CD8-positive, alpha-beta memory T cell (primary cell): ENCODE data around the gene ACOT7. TPM values are rescaled to one million over a fixed set of nuclear protein-coding genes. Genes with fewer than 3 reads are reported as not detected.

ENCODE experiments used
- CTCF ChIA-PET: fragments of 350-600 bp; sonication (Branson Sonifier 250); formaldehyde crosslinking; loops from one replicate; lab custom pipeline; 2021; ENCODE audit warnings: antibody characterized with exemption; lab: Charles Lee
- POLR2A ChIA-PET: fragments of 350-600 bp; sonication (Branson Sonifier 250); formaldehyde crosslinking; loops from one replicate; lab custom pipeline; 2021; ENCODE audit warnings: antibody characterized with exemption; lab: Charles Lee
- DNase-seq, 5 donors: peaks; one replicate each; pipeline versions ENCODE4 v3.0.0 to v3.0.0-alpha.2; 2020 to 2022; ENCODE audit warnings: mixed read lengths in 1 of 5
- H3K27ac ChIP-seq: one replicate; pipeline ENCODE4 v1.7.0; 2013; ENCODE audit warnings: low read depth, mild to moderate bottlenecking, low read length, moderate library complexity
- H3K27me3 ChIP-seq: 2 replicates; pipeline ENCODE4 v1.7.0; 2013; ENCODE audit warnings: low read length, mild to moderate bottlenecking; ENCODE audit not compliant: insufficient read depth, poor library complexity, severe bottlenecking
- H3K36me3 ChIP-seq: 2 replicates; pipeline ENCODE4 v1.7.0; 2013; ENCODE audit warnings: mild to moderate bottlenecking, low read length, moderate library complexity; ENCODE audit not compliant: insufficient read depth
- H3K4me1 ChIP-seq: 2 replicates; pipeline ENCODE4 v1.7.0; 2013; ENCODE audit warnings: mild to moderate bottlenecking, low read length, moderate library complexity; ENCODE audit not compliant: insufficient read depth
- H3K4me3 ChIP-seq: 2 replicates; pipeline ENCODE4 v1.7.0; 2013; ENCODE audit warnings: mild to moderate bottlenecking, low read length
- H3K9me3 ChIP-seq: 2 replicates; pipeline ENCODE4 v1.7.0; 2013; ENCODE audit warnings: mild to moderate bottlenecking, low read length
- H3K27ac Mint-ChIP-seq, 8 donors: one replicate each; pipeline ENCODE4 v1.8.0; 2020 to 2021; ENCODE audit warnings: mixed read lengths in 8 of 8, mild to moderate bottlenecking in 6 of 8, inconsistent platforms in 3 of 8, moderate library complexity in 3 of 8
- H3K27me3 Mint-ChIP-seq, 2 donors: one replicate each; pipeline ENCODE4 v1.8.0; 2020 to 2021; ENCODE audit warnings: mixed read lengths in 2 of 2, mild to moderate bottlenecking in 1 of 2, moderate library complexity in 1 of 2
- H3K36me3 Mint-ChIP-seq, 3 donors: one replicate each; pipeline ENCODE4 v1.8.0; 2020 to 2021; ENCODE audit warnings: mixed read lengths in 3 of 3, inconsistent platforms in 1 of 3, mild to moderate bottlenecking in 1 of 3
- H3K4me1 Mint-ChIP-seq, 3 donors: one replicate each; pipeline ENCODE4 v1.8.0; 2020 to 2021; ENCODE audit warnings: mixed read lengths in 3 of 3, inconsistent platforms in 1 of 3, mild to moderate bottlenecking in 1 of 3
- H3K4me3 Mint-ChIP-seq, 7 donors: one replicate each; pipeline ENCODE4 v1.8.0; 2020 to 2021; ENCODE audit warnings: mixed read lengths in 7 of 7, mild to moderate bottlenecking in 6 of 7, moderate library complexity in 4 of 7, inconsistent platforms in 2 of 7
- H3K9me3 Mint-ChIP-seq, 5 donors: one replicate each; pipeline ENCODE4 v1.8.0; 2020 to 2022; ENCODE audit warnings: mixed read lengths in 5 of 5, mild to moderate bottlenecking in 3 of 5, moderate library complexity in 2 of 5, inconsistent platforms in 1 of 5
- polyA plus RNA-seq: library from polyadenylated mRNA; unstranded; fragments of 300-500 nt; fragmentation: Illumina TruSeq; gene quantifications from one replicate; pipeline ENCODE4 v1.2.3, GENCODE V29; 2021
- total RNA-seq, 2 experiments: library from RNA; stranded (reverse); gene quantifications; one replicate each; pipeline ENCODE4 v1.2.3, GENCODE V29; 2021

Gene ACOT7
- total and polyA plus RNA-seq, 3 experiments from 2014 or later: 10.0 to 109 (median 109) TPM

GRCh38 chr1:6343506-6344405 lies 49.8 kb downstream of the ACOT7 start:
- peaks cover 11 to 12% (median 12%) of the 10 kb centered on the region in 3 donors for H3K4me1 Mint-ChIP-seq
- H3K27me3 ChIP-seq: no peaks in the 10 kb centered on the region
- peaks cover 13% of the 10 kb centered on the region for H3K4me1 ChIP-seq
- ChIA-PET POLR2A (interaction anchor here (0.7 kb wide), 1 partner anchor 19 kb away, joined by 4 read pairs; no protein-coding TSS in a partner anchor), CTCF (interaction anchor here (2.8 to 3.5 kb wide), 2 partner anchors 61 to 97 kb away, joined by 11 read pairs; no protein-coding TSS in a partner anchor)
- H3K27ac ChIP-seq: no peak overlapping the region
- no peaks in the 10 kb centered on the region for H3K9me3 ChIP-seq
- no peak overlapping the region for H3K4me3 ChIP-seq
- H3K36me3 ChIP-seq: no peaks in the 10 kb centered on the region
- no peaks in the 10 kb centered on the region for H3K27me3 Mint-ChIP-seq
- peak overlapping the region in 3 of 8 donors; percentile 3 to 66 (median 54) for H3K27ac Mint-ChIP-seq
- no peaks in the 10 kb centered on the region for H3K9me3 Mint-ChIP-seq
- peaks cover 0 to 4% (median 0%) of the 10 kb centered on the region in 3 donors for H3K36me3 Mint-ChIP-seq
- H3K4me3 Mint-ChIP-seq: no peak overlapping the region
- peak; percentile 39 to 65 (median 44) for DNase-seq

GRCh38 chr1:6342056-6342455 lies 51.5 kb downstream of the ACOT7 start:
- Mint-ChIP-seq H3K36me3 (peaks cover 0 to 4% (median 3%) of the 10 kb centered on the region in 3 donors), H3K4me1 (peaks cover 0 to 1% (median 0%) of the 10 kb centered on the region in 3 donors), H3K4me3 (no peak overlapping the region), H3K27me3 (no peaks in the 10 kb centered on the region), H3K27ac (no peak overlapping the region), H3K9me3 (no peaks in the 10 kb centered on the region)
- no peaks in the 10 kb centered on the region for H3K36me3 ChIP-seq
- H3K4me1 ChIP-seq: no peaks in the 10 kb centered on the region
- no peak for DNase-seq
- H3K4me3 ChIP-seq: no peak overlapping the region
- H3K27me3 ChIP-seq: no peaks in the 10 kb centered on the region
- H3K27ac ChIP-seq: no peak overlapping the region
- CTCF ChIA-PET: interaction anchor here (2.8 kb wide), 1 partner anchor 95 kb away, joined by 11 read pairs; no protein-coding TSS in a partner anchor
- H3K9me3 ChIP-seq: no peaks in the 10 kb centered on the region
- POLR2A ChIA-PET: interaction anchor here (0.6 kb wide), 1 partner anchor 328 kb away, joined by 3 read pairs; no protein-coding TSS in a partner anchor

GRCh38 chr1:6338695-6339094 lies 54.9 kb downstream of the ACOT7 start:
- H3K4me3 Mint-ChIP-seq: no peak overlapping the region
- H3K4me3 ChIP-seq: no peak overlapping the region
- no peaks in the 10 kb centered on the region for H3K9me3 Mint-ChIP-seq
- H3K27me3 ChIP-seq: no peaks in the 10 kb centered on the region
- ChIA-PET POLR2A (no interaction called here), CTCF (interaction anchor here (1.1 kb wide), 1 partner anchor 10 kb away, joined by 3 read pairs; no protein-coding TSS in a partner anchor)
- H3K4me1 ChIP-seq: no peaks in the 10 kb centered on the region
- no peak overlapping the region for H3K27ac ChIP-seq
- peaks cover 0 to 4% (median 3%) of the 10 kb centered on the region in 3 donors for H3K36me3 Mint-ChIP-seq
- no peaks in the 10 kb centered on the region for H3K27me3 Mint-ChIP-seq
- H3K4me1 Mint-ChIP-seq: no peaks in the 10 kb centered on the region
- peak overlapping the region in 1 of 8 donors; percentile 38 for H3K27ac Mint-ChIP-seq
- no peak for DNase-seq
- H3K9me3 ChIP-seq: no peaks in the 10 kb centered on the region
- H3K36me3 ChIP-seq: no peaks in the 10 kb centered on the region

- Mint-ChIP-seq H3K9me3 (no peaks in the 10 kb centered on the region), H3K4me3 (no peak overlapping the region), H3K4me1 (no peaks in the 10 kb centered on the region), H3K27me3 (no peaks in the 10 kb centered on the region), H3K36me3 (peaks cover 0 to 3% (median 2%) of the 10 kb centered on the region in 3 donors), H3K27ac (peak overlapping the region in 1 of 8 donors; percentile 89)
- DNase-seq: no peak
- H3K9me3 ChIP-seq: no peaks in the 10 kb centered on the region
- H3K27me3 ChIP-seq: no peaks in the 10 kb centered on the region
- H3K36me3 ChIP-seq: no peaks in the 10 kb centered on the region
- POLR2A ChIA-PET: interaction anchor here (0.7 kb wide), 1 partner anchor 101 kb away, joined by 8 read pairs; the partner anchor contains the start of gene ICMT
- H3K27ac ChIP-seq: no peak overlapping the region
- no peaks in the 10 kb centered on the region for H3K4me1 ChIP-seq
- CTCF ChIA-PET: interaction anchor here (1.5 kb wide), 1 partner anchor 104 kb away, joined by 3 read pairs; no protein-coding TSS in a partner anchor
- H3K4me3 ChIP-seq: no peak overlapping the region
These were observed 56.6 kb downstream of the ACOT7 start for GRCh38 chr1:6336776-6337622.

GRCh38 chr1:6334261-6334993 lies 59.1 kb downstream of the ACOT7 start:
- POLR2A ChIA-PET: no interaction called here

GRCh38 chr1:6332821-6333220 lies 60.7 kb downstream of the ACOT7 start:
- ChIA-PET CTCF (no interaction called here), POLR2A (no interaction called here)
- Histone ChIP-seq H3K27me3 (no peaks in the 10 kb centered on the region), H3K9me3 (no peaks in the 10 kb centered on the region), H3K4me1 (no peaks in the 10 kb centered on the region), H3K27ac (no peak overlapping the region), H3K36me3 (no peaks in the 10 kb centered on the region), H3K4me3 (no peak overlapping the region)
- H3K36me3 Mint-ChIP-seq: peaks cover 0 to 6% (median 2%) of the 10 kb centered on the region in 3 donors
- no peaks in the 10 kb centered on the region for H3K4me1 Mint-ChIP-seq
- H3K27me3 Mint-ChIP-seq: peaks cover 0 to 1% of the 10 kb centered on the region in 2 donors
- no peaks in the 10 kb centered on the region for H3K9me3 Mint-ChIP-seq
- peak overlapping the region in 1 of 8 donors; percentile 24 for H3K27ac Mint-ChIP-seq
- H3K4me3 Mint-ChIP-seq: no peak overlapping the region
- no peak for DNase-seq

More at GRCh38 chr1:6334261-6334993, 59.1 kb downstream of the ACOT7 start:
- Histone ChIP-seq H3K27ac (no peak overlapping the region), H3K27me3 (no peaks in the 10 kb centered on the region), H3K4me1 (no peaks in the 10 kb centered on the region), H3K36me3 (no peaks in the 10 kb centered on the region), H3K4me3 (no peak overlapping the region), H3K9me3 (no peaks in the 10 kb centered on the region)
- Mint-ChIP-seq H3K4me1 (no peaks in the 10 kb centered on the region), H3K36me3 (peaks cover 0 to 6% (median 4%) of the 10 kb centered on the region in 3 donors), H3K27me3 (no peaks in the 10 kb centered on the region), H3K4me3 (no peak overlapping the region), H3K9me3 (no peaks in the 10 kb centered on the region), H3K27ac (no peak overlapping the region)
- no peak for DNase-seq
- CTCF ChIA-PET: no interaction called here

GRCh38 chr1:6331543-6332273 lies 61.9 kb downstream of the ACOT7 start:
- Histone ChIP-seq H3K27ac (no peak overlapping the region), H3K4me3 (no peak overlapping the region), H3K4me1 (no peaks in the 10 kb centered on the region), H3K36me3 (no peaks in the 10 kb centered on the region), H3K9me3 (no peaks in the 10 kb centered on the region), H3K27me3 (no peaks in the 10 kb centered on the region)
- ChIA-PET POLR2A (no interaction called here), CTCF (no interaction called here)
- DNase-seq: no peak
- Mint-ChIP-seq H3K4me1 (no peaks in the 10 kb centered on the region), H3K4me3 (no peak overlapping the region), H3K27me3 (peaks cover 0 to 1% of the 10 kb centered on the region in 2 donors), H3K36me3 (peaks cover 0 to 7% (median 2%) of the 10 kb centered on the region in 3 donors), H3K27ac (no peak overlapping the region), H3K9me3 (no peaks in the 10 kb centered on the region)
